Liver (tissue), 9 donors: ENCODE results near the gene ZNF22. TPM values are rescaled to one million over a fixed set of nuclear protein-coding genes. Genes with fewer than 3 reads are reported as not detected.

Experiments
- DNase-seq: peaks from one replicate; pipeline ENCODE4 v3.0.0-alpha.2; 2017; ENCODE audit warnings: low spot score
- H3K27ac ChIP-seq, 2 donors: one replicate each; pipeline ENCODE4 v1.7.0; 2013; ENCODE audit warnings: inconsistent platforms in 2 of 2, low read length in 2 of 2, control low read depth in 1 of 2, low read depth in 1 of 2, mild to moderate bottlenecking in 1 of 2
- H3K27me3 ChIP-seq, 4 donors: one replicate each; pipeline versions ENCODE4 v1.6.1 to v1.7.0; 2013; ENCODE audit warnings: low read length in 3 of 4, inconsistent platforms in 1 of 4, mild to moderate bottlenecking in 1 of 4, moderate library complexity in 1 of 4; ENCODE audit not compliant: control insufficient read depth in 4 of 4, insufficient read depth in 4 of 4
- H3K36me3 ChIP-seq, 4 donors: one replicate each; pipeline versions ENCODE4 v1.6.1 to v1.7.0; 2013; ENCODE audit warnings: low read length in 3 of 4, mild to moderate bottlenecking in 3 of 4, low read depth in 1 of 4, moderate library complexity in 1 of 4; ENCODE audit not compliant: control insufficient read depth in 4 of 4, insufficient read depth in 3 of 4
- H3K4me1 ChIP-seq, 4 donors: one replicate each; pipeline versions ENCODE4 v1.6.1 to v1.7.0; 2013; ENCODE audit warnings: low read length in 3 of 4, mild to moderate bottlenecking in 3 of 4, moderate library complexity in 1 of 4; ENCODE audit not compliant: control insufficient read depth in 4 of 4, insufficient read depth in 4 of 4
- H3K4me3 ChIP-seq, 3 donors: one replicate each; pipeline versions ENCODE4 v1.6.1 to v1.7.0; 2013; ENCODE audit warnings: low read length in 3 of 3, control low read depth in 1 of 3, low read depth in 1 of 3, mild to moderate bottlenecking in 1 of 3
- H3K9ac ChIP-seq, 2 donors: one replicate each; pipeline ENCODE4 v1.7.0; 2013; ENCODE audit warnings: low read length in 2 of 2, mild to moderate bottlenecking in 2 of 2, moderate library complexity in 2 of 2, control low read depth in 1 of 2, low read depth in 1 of 2
- H3K9me3 ChIP-seq, 4 donors: one replicate each; pipeline versions ENCODE4 v1.6.1 to v1.7.0; 2013; ENCODE audit warnings: low read length in 3 of 4; ENCODE audit not compliant: control insufficient read depth in 4 of 4
- EGR1 ChIP-seq, 2 donors: IDR thresholded peaks; 2 replicates each; pipeline ENCODE4 v1.6.1; 2016 to 2018; ENCODE audit warnings: antibody characterized with exemption in 2 of 2, low read depth in 2 of 2
- FOXA1 ChIP-seq: IDR thresholded peaks from 2 replicates; pipeline ENCODE4 v1.6.1; 2016; ENCODE audit warnings: antibody characterized with exemption
- FOXA2 ChIP-seq: IDR thresholded peaks from 2 replicates; pipeline ENCODE4 v1.6.1; 2016; ENCODE audit warnings: antibody characterized with exemption
- HNF4A ChIP-seq, 2 donors: conservative IDR thresholded peaks; 2 replicates each; pipeline ENCODE4 v1.6.1; 2016; ENCODE audit warnings: antibody characterized with exemption in 2 of 2, mild to moderate bottlenecking in 2 of 2
- HNF4G ChIP-seq: IDR thresholded peaks from 2 replicates; pipeline ENCODE4 v1.6.1; 2016; ENCODE audit warnings: antibody characterized with exemption
- JUND ChIP-seq, 2 donors: IDR thresholded peaks; 2 replicates each; pipeline ENCODE4 v1.6.1; 2016; ENCODE audit warnings: antibody characterized with exemption in 2 of 2
- NR2F2 ChIP-seq: IDR thresholded peaks from 2 replicates; pipeline ENCODE4 v1.6.1; 2016; ENCODE audit warnings: antibody characterized with exemption
- RAD21 ChIP-seq, 2 donors: IDR thresholded peaks; 2 replicates each; pipeline ENCODE4 v1.6.1; 2016; ENCODE audit warnings: antibody characterized with exemption in 2 of 2, mild to moderate bottlenecking in 2 of 2
- RXRA ChIP-seq, 2 donors: IDR thresholded peaks; 2 replicates each; pipeline ENCODE4 v1.6.1; 2017 to 2018; ENCODE audit warnings: antibody characterized with exemption in 2 of 2, mild to moderate bottlenecking in 1 of 2
- SP1 ChIP-seq: IDR thresholded peaks from 2 replicates; pipeline ENCODE4 v1.6.1; 2018; ENCODE audit warnings: antibody characterized with exemption, mild to moderate bottlenecking
- TAF1 ChIP-seq: conservative IDR thresholded peaks from 2 replicates; pipeline ENCODE4 v1.6.1; 2016; ENCODE audit warnings: antibody characterized with exemption, mild to moderate bottlenecking
- YY1 ChIP-seq: IDR thresholded peaks from 2 replicates; pipeline ENCODE4 v1.6.1; 2016; ENCODE audit warnings: antibody characterized with exemption, mild to moderate bottlenecking
- WGBS: extraction: QIAGEN DNeasy Blood & Tissue Kit; methylation state at CpG from one replicate; pipeline ENCODE4 v1.1.7; 2013; 5-methylcytosine and 5-hydroxymethylcytosine counted together
- polyA plus RNA-seq, 2 donors: library from polyadenylated mRNA; stranded (reverse) in 1 of 2; unstranded in 1 of 2; fragments of 200-250 nt in 1 of 2; fragments of >200 nt in 1 of 2; fragmentation: Nextera tagmentation in 1 of 2; extraction: Ambion mirVana in 1 of 2; gene quantifications; one replicate each; pipeline versions ENCODE4 v1.2.1 to v1.2.3, GENCODE V29; 2013 to 2015
- total RNA-seq, 2 donors: library from RNA; depleted of rRNA; stranded (reverse); fragments of >200 nt; gene quantifications; one replicate each; pipeline ENCODE4 v1.2.3, GENCODE V29; 2014
- TF ChIP-seq, protein P1 (sequence below): fragments of 150-350 bp; IDR thresholded peaks from 2 replicates; pipeline ENCODE4 v1.5.1; 2017; ENCODE audit warnings: improper control_type of control experiment, low read depth, low read length; ENCODE audit not compliant: missing input control
- TF ChIP-seq, protein P2 (sequence below): IDR thresholded peaks from 2 replicates; pipeline ENCODE4 v1.6.1; 2016; ENCODE audit warnings: antibody characterized with exemption
- TF ChIP-seq, protein P3 (sequence below): IDR thresholded peaks from 2 replicates; pipeline ENCODE4 v1.6.1; 2016; ENCODE audit warnings: antibody characterized with exemption
- TF ChIP-seq, protein P4 (sequence below): IDR thresholded peaks from 2 replicates; pipeline ENCODE4 v1.6.1; 2016; ENCODE audit warnings: antibody characterized with exemption, mild to moderate bottlenecking
- TF ChIP-seq, protein P5 (sequence below): IDR thresholded peaks from 2 replicates; pipeline ENCODE4 v1.6.1; 2016; ENCODE audit warnings: antibody characterized with exemption
- donor health status: healthy.
- donor health status: healthy.
- donor health status: healthy.
- donor health status: healthy.
- donor health status: healthy.

The ZNF22 gene
- total and polyA plus RNA-seq, 4 donors, result 10.3 to 22.6 (median 20.3) TPM

DNA sequence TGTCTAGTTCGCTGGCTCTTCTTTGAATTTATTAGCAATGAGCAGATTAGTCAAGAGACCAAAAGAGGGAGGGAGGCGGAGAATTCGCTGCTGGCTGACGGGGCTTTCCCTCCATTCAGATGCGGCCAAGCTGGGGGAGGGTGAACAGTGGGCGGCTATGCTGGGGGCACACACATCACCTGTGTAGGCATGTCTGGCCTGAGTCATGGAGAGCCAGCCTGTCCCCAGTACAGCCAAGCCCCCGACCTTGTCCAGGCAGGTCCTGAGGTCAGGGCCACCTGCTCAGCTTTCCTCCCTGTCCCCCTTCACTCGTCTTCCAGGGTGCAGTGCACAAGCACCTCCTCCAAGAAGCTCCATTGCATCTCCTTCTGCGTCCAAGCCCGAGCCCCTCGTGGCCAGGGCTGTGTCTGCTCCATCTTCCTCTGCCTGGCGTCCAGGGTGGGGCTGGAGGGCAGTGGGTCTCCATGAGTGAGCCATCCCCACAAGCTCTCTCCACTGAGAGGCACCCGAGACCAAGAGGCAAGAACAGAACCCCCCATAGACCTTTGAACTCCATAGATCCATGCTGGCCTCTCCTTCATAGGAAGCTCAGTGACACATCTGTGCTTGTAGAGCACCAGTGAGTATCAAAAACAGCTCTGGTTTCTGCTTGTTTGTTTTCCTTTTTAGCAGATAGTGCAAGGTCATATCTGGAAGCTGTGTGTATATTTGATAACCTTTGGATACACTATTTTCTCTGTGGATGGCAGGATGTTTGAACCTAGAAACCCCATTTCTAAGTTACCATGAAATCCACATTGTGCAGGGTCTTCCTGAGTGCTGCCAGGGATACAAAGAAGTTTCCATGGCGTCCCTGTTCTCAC lies 20.2 kb upstream of the ZNF22 start:
- peak overlapping the region; percentile 91 to 94 for H3K27ac ChIP-seq
- no peak for DNase-seq
- H3K9ac ChIP-seq, result peak overlapping the region; percentile 0 to 51

More for the DNA sequence above, 20.2 kb upstream of the ZNF22 start:
- 35% methylated on average over 14 of the region's 14 CpGs for WGBS
- no peaks in the 10 kb centered on the region for H3K9me3 ChIP-seq
- H3K4me1 ChIP-seq, result peaks cover 30 to 57% (median 46%) of the 10 kb centered on the region in 4 donors
- H3K4me3 ChIP-seq, result peak overlapping the region in 1 of 3 donors; percentile 25
- no peaks in the 10 kb centered on the region for H3K27me3 ChIP-seq
- peak; percentile 50 for TF ChIP-seq FOXA1
- TF ChIP-seq, protein P1, sequence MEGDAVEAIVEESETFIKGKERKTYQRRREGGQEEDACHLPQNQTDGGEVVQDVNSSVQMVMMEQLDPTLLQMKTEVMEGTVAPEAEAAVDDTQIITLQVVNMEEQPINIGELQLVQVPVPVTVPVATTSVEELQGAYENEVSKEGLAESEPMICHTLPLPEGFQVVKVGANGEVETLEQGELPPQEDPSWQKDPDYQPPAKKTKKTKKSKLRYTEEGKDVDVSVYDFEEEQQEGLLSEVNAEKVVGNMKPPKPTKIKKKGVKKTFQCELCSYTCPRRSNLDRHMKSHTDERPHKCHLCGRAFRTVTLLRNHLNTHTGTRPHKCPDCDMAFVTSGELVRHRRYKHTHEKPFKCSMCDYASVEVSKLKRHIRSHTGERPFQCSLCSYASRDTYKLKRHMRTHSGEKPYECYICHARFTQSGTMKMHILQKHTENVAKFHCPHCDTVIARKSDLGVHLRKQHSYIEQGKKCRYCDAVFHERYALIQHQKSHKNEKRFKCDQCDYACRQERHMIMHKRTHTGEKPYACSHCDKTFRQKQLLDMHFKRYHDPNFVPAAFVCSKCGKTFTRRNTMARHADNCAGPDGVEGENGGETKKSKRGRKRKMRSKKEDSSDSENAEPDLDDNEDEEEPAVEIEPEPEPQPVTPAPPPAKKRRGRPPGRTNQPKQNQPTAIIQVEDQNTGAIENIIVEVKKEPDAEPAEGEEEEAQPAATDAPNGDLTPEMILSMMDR, result no peak
- TF ChIP-seq, protein P2, sequence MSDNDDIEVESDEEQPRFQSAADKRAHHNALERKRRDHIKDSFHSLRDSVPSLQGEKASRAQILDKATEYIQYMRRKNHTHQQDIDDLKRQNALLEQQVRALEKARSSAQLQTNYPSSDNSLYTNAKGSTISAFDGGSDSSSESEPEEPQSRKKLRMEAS, result no peak
- TF ChIP-seq FOXA2, result peak; percentile 47
- peak; percentile 16 to 57 for TF ChIP-seq JUND (IDR thresholded peaks at IDR 0.05)
- TF ChIP-seq, protein P3, sequence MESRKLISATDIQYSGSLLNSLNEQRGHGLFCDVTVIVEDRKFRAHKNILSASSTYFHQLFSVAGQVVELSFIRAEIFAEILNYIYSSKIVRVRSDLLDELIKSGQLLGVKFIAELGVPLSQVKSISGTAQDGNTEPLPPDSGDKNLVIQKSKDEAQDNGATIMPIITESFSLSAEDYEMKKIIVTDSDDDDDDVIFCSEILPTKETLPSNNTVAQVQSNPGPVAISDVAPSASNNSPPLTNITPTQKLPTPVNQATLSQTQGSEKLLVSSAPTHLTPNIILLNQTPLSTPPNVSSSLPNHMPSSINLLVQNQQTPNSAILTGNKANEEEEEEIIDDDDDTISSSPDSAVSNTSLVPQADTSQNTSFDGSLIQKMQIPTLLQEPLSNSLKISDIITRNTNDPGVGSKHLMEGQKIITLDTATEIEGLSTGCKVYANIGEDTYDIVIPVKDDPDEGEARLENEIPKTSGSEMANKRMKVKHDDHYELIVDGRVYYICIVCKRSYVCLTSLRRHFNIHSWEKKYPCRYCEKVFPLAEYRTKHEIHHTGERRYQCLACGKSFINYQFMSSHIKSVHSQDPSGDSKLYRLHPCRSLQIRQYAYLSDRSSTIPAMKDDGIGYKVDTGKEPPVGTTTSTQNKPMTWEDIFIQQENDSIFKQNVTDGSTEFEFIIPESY, result no peak
- no peak for TF ChIP-seq EGR1 (IDR thresholded peaks at IDR 0.05; ENCODE audit: low read depth in 2 of 2)
- peak; percentile 84 to 85 for TF ChIP-seq HNF4A (conservative IDR thresholded peaks at IDR 0.05)
- TF ChIP-seq, protein P4, sequence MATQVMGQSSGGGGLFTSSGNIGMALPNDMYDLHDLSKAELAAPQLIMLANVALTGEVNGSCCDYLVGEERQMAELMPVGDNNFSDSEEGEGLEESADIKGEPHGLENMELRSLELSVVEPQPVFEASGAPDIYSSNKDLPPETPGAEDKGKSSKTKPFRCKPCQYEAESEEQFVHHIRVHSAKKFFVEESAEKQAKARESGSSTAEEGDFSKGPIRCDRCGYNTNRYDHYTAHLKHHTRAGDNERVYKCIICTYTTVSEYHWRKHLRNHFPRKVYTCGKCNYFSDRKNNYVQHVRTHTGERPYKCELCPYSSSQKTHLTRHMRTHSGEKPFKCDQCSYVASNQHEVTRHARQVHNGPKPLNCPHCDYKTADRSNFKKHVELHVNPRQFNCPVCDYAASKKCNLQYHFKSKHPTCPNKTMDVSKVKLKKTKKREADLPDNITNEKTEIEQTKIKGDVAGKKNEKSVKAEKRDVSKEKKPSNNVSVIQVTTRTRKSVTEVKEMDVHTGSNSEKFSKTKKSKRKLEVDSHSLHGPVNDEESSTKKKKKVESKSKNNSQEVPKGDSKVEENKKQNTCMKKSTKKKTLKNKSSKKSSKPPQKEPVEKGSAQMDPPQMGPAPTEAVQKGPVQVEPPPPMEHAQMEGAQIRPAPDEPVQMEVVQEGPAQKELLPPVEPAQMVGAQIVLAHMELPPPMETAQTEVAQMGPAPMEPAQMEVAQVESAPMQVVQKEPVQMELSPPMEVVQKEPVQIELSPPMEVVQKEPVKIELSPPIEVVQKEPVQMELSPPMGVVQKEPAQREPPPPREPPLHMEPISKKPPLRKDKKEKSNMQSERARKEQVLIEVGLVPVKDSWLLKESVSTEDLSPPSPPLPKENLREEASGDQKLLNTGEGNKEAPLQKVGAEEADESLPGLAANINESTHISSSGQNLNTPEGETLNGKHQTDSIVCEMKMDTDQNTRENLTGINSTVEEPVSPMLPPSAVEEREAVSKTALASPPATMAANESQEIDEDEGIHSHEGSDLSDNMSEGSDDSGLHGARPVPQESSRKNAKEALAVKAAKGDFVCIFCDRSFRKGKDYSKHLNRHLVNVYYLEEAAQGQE, result peak; percentile 13
- TF ChIP-seq RAD21 (IDR thresholded peaks at IDR 0.05), result peak; percentile 56 to 60
- TF ChIP-seq, protein P5, sequence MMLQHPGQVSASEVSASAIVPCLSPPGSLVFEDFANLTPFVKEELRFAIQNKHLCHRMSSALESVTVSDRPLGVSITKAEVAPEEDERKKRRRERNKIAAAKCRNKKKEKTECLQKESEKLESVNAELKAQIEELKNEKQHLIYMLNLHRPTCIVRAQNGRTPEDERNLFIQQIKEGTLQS, result no peak
- peak; percentile 89 for TF ChIP-seq SP1
- TF ChIP-seq HNF4G, result peak; percentile 61
- TF ChIP-seq NR2F2, result peak; percentile 77
- peak; percentile 41 for TF ChIP-seq TAF1
- TF ChIP-seq YY1, result no peak
- TF ChIP-seq RXRA (IDR thresholded peaks at IDR 0.05), result peak; percentile 86 to 87
- peaks cover 0 to 5% (median under 1%) of the 10 kb centered on the region in 4 donors for H3K36me3 ChIP-seq
